HepG2 (cell line): ENCODE data around the gene NCOA5. TPM values are rescaled to one million over a fixed set of nuclear protein-coding genes. Genes with fewer than 3 reads are reported as not detected.

Experiments used
- AHDC1 ChIP-seq: sonication (generic); formaldehyde crosslinking; IDR thresholded peaks from 2 replicates; pipeline ENCODE4 v1.5.1; 2020; ENCODE audit warnings: mild to moderate bottlenecking, missing genetic modification reagents, borderline replicate concordance
- CBX5 ChIP-seq: sonication (generic); formaldehyde crosslinking; IDR thresholded peaks from 2 replicates; pipeline ENCODE4 v1.4.0; 2020; ENCODE audit warnings: missing genetic modification reagents, borderline replicate concordance
- HIC2 ChIP-seq: sonication (generic); formaldehyde crosslinking; IDR thresholded peaks from 2 replicates; pipeline ENCODE4 v1.9.0; 2022; ENCODE audit warnings: low read depth, missing genetic modification reagents
- KLF15 ChIP-seq: sonication (generic); formaldehyde crosslinking; IDR thresholded peaks from 2 replicates; pipeline ENCODE4 v1.8.1; 2023; ENCODE audit warnings: borderline replicate concordance, mild to moderate bottlenecking, inconsistent platforms, missing genetic modification reagents, mixed read lengths
- MEF2D ChIP-seq: sonication (generic); formaldehyde crosslinking; IDR thresholded peaks from 2 replicates; pipeline ENCODE4 v1.5.1; 2020; ENCODE audit warnings: mild to moderate bottlenecking, missing genetic modification reagents
- PAWR ChIP-seq: sonication (generic); formaldehyde crosslinking; IDR thresholded peaks from 2 replicates; pipeline ENCODE4 v1.4.0; 2020; ENCODE audit warnings: missing genetic modification reagents, mild to moderate bottlenecking, borderline replicate concordance
- SNAPC5 ChIP-seq: sonication (generic); formaldehyde crosslinking; IDR thresholded peaks from 2 replicates; pipeline ENCODE4 v1.8.1; 2023; ENCODE audit warnings: mild to moderate bottlenecking, missing genetic modification reagents, borderline replicate concordance
- ZFP36L1 ChIP-seq: sonication (generic); formaldehyde crosslinking; IDR thresholded peaks from 2 replicates; pipeline ENCODE4 v1.8.0; 2022; ENCODE audit warnings: mild to moderate bottlenecking, missing genetic modification reagents, moderate library complexity
- ZNF512 ChIP-seq: sonication (generic); formaldehyde crosslinking; IDR thresholded peaks from 2 replicates; pipeline ENCODE4 v1.4.0; 2020; ENCODE audit warnings: mild to moderate bottlenecking, missing genetic modification reagents
- ZNF652 ChIP-seq: IDR thresholded peaks from 2 replicates; pipeline ENCODE4 v1.6.1; 2016; ENCODE audit warnings: low read depth, borderline replicate concordance
- polyA plus RNA-seq, 8 experiments: library from polyadenylated mRNA; depleted of rRNA in 3 of 8; stranded (reverse) in 7 of 8; unstranded in 1 of 8; fragments of >200 nt; fragmentation: Illumina TruSeq in 4 of 8; extraction: Trizol in 4 of 8; gene quantifications; 2 replicates each; pipeline versions ENCODE4 v1.2.1 to v1.2.3, GENCODE V29; 2011 to 2016; ENCODE audit warnings: low read depth in 4 of 8, missing spikeins in 1 of 8, mixed read lengths in 1 of 8; ENCODE audit not compliant: insufficient read depth in 1 of 8
- total RNA-seq, 5 experiments: library from RNA; depleted of rRNA; stranded (reverse); fragments of >200 nt; fragmentation: Illumina TruSeq; extraction: Trizol; gene quantifications; 2 replicates each; pipeline ENCODE4 v1.2.3, GENCODE V29; 2016; ENCODE audit warnings: low read depth in 1 of 5

Gene NCOA5
- total and polyA plus RNA-seq, 2 of the 13 experiments (the other 11 are each of a cell fraction or from before 2014, with no cell fraction given) = 16.5 to 28.4 TPM

GRCh38 chr20:46134716-46135115, 45.0 kb upstream of the NCOA5 start (continued):
- no peak for TF ChIP-seq AHDC1 (CRISPR knock-in tag)
- TF ChIP-seq ZNF652 (CRISPR knock-in tag) = no peak
- TF ChIP-seq CBX5 (CRISPR knock-in tag) = no peak
- TF ChIP-seq SNAPC5 (CRISPR knock-in tag) = no peak
- no peak for TF ChIP-seq ZNF512
- TF ChIP-seq KLF15 = no peak
- no peak for TF ChIP-seq MEF2D (CRISPR knock-in tag)
- no peak for TF ChIP-seq HIC2
- no peak for TF ChIP-seq PAWR
- TF ChIP-seq ZFP36L1 (CRISPR knock-in tag) = no peak
